GM12865 (cell line): ENCODE measurements around the gene RAP1GAP2.
A peak's percentile ranks its signal among the peaks of the same experiment; 100 is the strongest.

Experiments used
- DNase-seq: peaks from one replicate; pipeline ENCODE4 v3.0.0; 2010; ENCODE audit warnings: low read depth
- H3K4me3 ChIP-seq: 2 replicates; pipeline ENCODE4 v1.5.1; 2011; ENCODE audit warnings: mild to moderate bottlenecking, low read depth, low read length, control low read depth
- CTCF ChIP-seq: IDR thresholded peaks from 2 replicates; pipeline ENCODE4 v1.5.1; 2011; ENCODE audit warnings: low read length, control low read depth, low read depth, inconsistent platforms; ENCODE audit not compliant: insufficient read depth; ENCODE audit errors: missing control alignments

The RAP1GAP2 gene

GRCh38 chr17:2796164-2797125, at the start of gene RAP1GAP2:
TSS of gene RAP1GAP2 (plus strand) at chr17:2796438. CDS start at chr17:2796528, 90 bp downstream.
- peak within 1 kb of the TSS; percentile 9 for H3K4me3 ChIP-seq
- DNase-seq = peak; percentile 72
- no peak for TF ChIP-seq CTCF

GRCh38 chr17:2749058-2749783, 47.0 kb upstream of the RAP1GAP2 start, which contains the start of gene CCDC92B:
TSS of gene CCDC92B (minus strand) at chr17:2749652. CDS start at chr17:2735145, 14,507 bp downstream.
- no peak for DNase-seq
- no peak within 1 kb of the TSS for H3K4me3 ChIP-seq
- no peak for TF ChIP-seq CTCF

GRCh38 chr17:2749784-2750181, 46.5 kb upstream of the RAP1GAP2 start:
- no peak for TF ChIP-seq CTCF
- DNase-seq = peak; percentile 73
- H3K4me3 ChIP-seq = no peak overlapping the region

GRCh38 chr17:2750721-2751120, 45.5 kb upstream of the RAP1GAP2 start:
- TF ChIP-seq CTCF = no peak
- no peak for DNase-seq
- H3K4me3 ChIP-seq = no peak overlapping the region

GRCh38 chr17:2751491-2751890, 44.7 kb upstream of the RAP1GAP2 start:
- no peak for DNase-seq
- no peak overlapping the region for H3K4me3 ChIP-seq
- no peak for TF ChIP-seq CTCF

- no peak for DNase-seq
- no peak overlapping the region for H3K4me3 ChIP-seq
- TF ChIP-seq CTCF = no peak
Measured at GRCh38 chr17:2755891-2756724, 40.1 kb upstream of the RAP1GAP2 start.
